GM23248 (cell line): Measurements from ENCODE around the gene SNRNP35. TPM values are rescaled to one million over a fixed set of nuclear protein-coding genes. Genes with fewer than 3 reads are reported as not detected.

ENCODE experiments used
- DNase-seq: peaks from one replicate; pipeline ENCODE4 v3.0.0-alpha.2; 2015
- H2AFZ ChIP-seq: fragments of 200-600 bp; sonication (generic); 2 replicates; pipeline ENCODE4 v1.6.1; 2016; ENCODE audit warnings: antibody characterized with exemption
- H3F3A ChIP-seq: fragments of 200-600 bp; sonication (generic); 2 replicates; pipeline ENCODE4 v1.6.1; 2016; ENCODE audit warnings: mild to moderate bottlenecking, antibody characterized with exemption, mixed run types; ENCODE audit not compliant: insufficient read depth
- H3K27ac ChIP-seq: fragments of 200-600 bp; sonication (generic); 2 replicates; pipeline ENCODE4 v1.5.1; 2016; ENCODE audit warnings: mild to moderate bottlenecking
- H3K27me3 ChIP-seq: fragments of 200-600 bp; sonication (generic); replicated peaks from 2 replicates; pipeline ENCODE4 v1.6.1; 2016; ENCODE audit warnings: mild to moderate bottlenecking; ENCODE audit not compliant: insufficient read depth
- H3K36me3 ChIP-seq: fragments of 200-600 bp; sonication (generic); 2 replicates; pipeline ENCODE4 v1.6.1; 2016; ENCODE audit warnings: low read depth, mild to moderate bottlenecking
- H3K4me1 ChIP-seq: fragments of 200-600 bp; sonication (generic); 2 replicates; pipeline ENCODE4 v1.6.1; 2016; ENCODE audit warnings: mild to moderate bottlenecking; ENCODE audit not compliant: insufficient read depth
- H3K4me2 ChIP-seq: fragments of 200-600 bp; sonication (generic); one replicate; pipeline ENCODE4 v1.6.1; 2016; ENCODE audit warnings: mild to moderate bottlenecking; ENCODE audit not compliant: unreplicated experiment
- H3K4me3 ChIP-seq: fragments of 200-600 bp; sonication (generic); 2 replicates; pipeline ENCODE4 v1.5.1; 2016; ENCODE audit warnings: mild to moderate bottlenecking
- H3K79me2 ChIP-seq: fragments of 200-600 bp; sonication (generic); 2 replicates; pipeline ENCODE4 v1.6.1; 2016; ENCODE audit warnings: mild to moderate bottlenecking; ENCODE audit not compliant: insufficient read depth
- H3K9ac ChIP-seq: fragments of 200-600 bp; sonication (generic); 2 replicates; pipeline ENCODE4 v1.6.1; 2016; ENCODE audit warnings: mild to moderate bottlenecking
- H3K9me2 ChIP-seq: fragments of 200-600 bp; sonication (generic); 2 replicates; pipeline ENCODE4 v1.6.1; 2016; ENCODE audit warnings: mixed run types, mild to moderate bottlenecking, moderate library complexity; ENCODE audit not compliant: insufficient read depth
- H3K9me3 ChIP-seq: fragments of 200-600 bp; sonication (generic); one replicate; pipeline ENCODE4 v1.6.1; 2017; ENCODE audit warnings: low read depth
- H4K20me1 ChIP-seq: fragments of 200-600 bp; sonication (generic); 2 replicates; pipeline ENCODE4 v1.6.0; 2016; ENCODE audit not compliant: insufficient read depth
- EZH2 ChIP-seq: fragments of 200-600 bp; sonication (generic); IDR thresholded peaks from 2 replicates; pipeline ENCODE4 v1.6.1; 2018; ENCODE audit warnings: antibody characterized with exemption, mild to moderate bottlenecking; ENCODE audit not compliant: insufficient read depth, poor library complexity, severe bottlenecking
- EZH2phosphoT487 ChIP-seq: fragments of 200-600 bp; sonication (generic); IDR thresholded peaks from 2 replicates; pipeline ENCODE4 v1.6.1; 2018; ENCODE audit warnings: antibody characterized with exemption, moderate library complexity, mild to moderate bottlenecking, low read depth; ENCODE audit not compliant: insufficient read depth
- WGBS, 2 experiments: methylation state at CpG; one replicate each; pipeline ENCODE4 v1.1.6; 2015 to 2017; ENCODE audit warnings: low lambda C conversion rate in 2 of 2, low coverage in 1 of 2; ENCODE audit errors: missing lambda C conversion rate in 2 of 2; 5-methylcytosine and 5-hydroxymethylcytosine counted together
- in situ Hi-C: fragments of 300-500 bp; cut with MboI; formaldehyde crosslinking; loops from 2 replicates; pipeline ENCODE4 v1.15.0; 2020
- polyA plus RNA-seq: library from polyadenylated mRNA; unstranded; fragments of >200 nt; fragmentation: Nextera tagmentation; extraction: Ambion mirVana; gene quantifications from 2 replicates; pipeline ENCODE4 v1.2.1, GENCODE V29; 2016
- total RNA-seq: library from RNA; depleted of rRNA; stranded (reverse); fragments of >200 nt; shearing (Covaris generic); gene quantifications from 2 replicates; pipeline ENCODE4 v1.2.3, GENCODE V29; 2014

SNRNP35 gene
- total and polyA plus RNA-seq, 2 experiments from 2014 or later, result 9.8 to 17.6 TPM

DNA sequence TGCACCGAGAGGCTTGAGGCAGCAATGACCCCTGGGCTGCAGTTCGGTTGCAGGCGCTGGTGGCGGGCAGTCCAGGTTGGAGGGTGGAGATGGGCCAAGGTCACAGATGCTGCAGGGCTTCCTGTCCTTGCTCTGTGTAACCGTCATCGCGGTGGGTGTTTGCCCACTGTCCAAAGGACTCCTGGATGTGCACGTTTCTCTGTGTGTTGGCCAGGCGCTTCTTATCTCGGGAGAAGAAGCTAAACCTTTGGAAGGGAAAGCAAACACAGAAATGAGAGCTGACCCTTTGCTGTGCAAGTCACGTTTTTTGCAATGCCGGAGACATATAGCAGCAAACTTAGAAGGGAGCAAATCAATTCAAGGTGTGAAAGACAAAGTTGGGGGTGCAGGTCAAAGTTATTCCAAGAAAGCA, 14.5 kb downstream of the SNRNP35 start:
- Histone ChIP-seq H2AFZ (no peak overlapping the region), H3K36me3 (peaks cover 16% of the 10 kb centered on the region; the same call in 1 of the 2 replicates), H3K9me3 (no peaks in the 10 kb centered on the region), H3K27ac (no peak overlapping the region), H3K4me2 (no peak overlapping the region), H3K4me3 (no peak overlapping the region), H3K9me2 (no peaks in the 10 kb centered on the region), H3F3A (peaks cover 33% of the 10 kb centered on the region), H3K27me3 (no peaks in the 10 kb centered on the region), H4K20me1 (no peaks in the 10 kb centered on the region), H3K79me2 (peaks cover 25% of the 10 kb centered on the region), H3K4me1 (0 out of 2 replicates have a peak, but pooled peaks cover 3% of the 10 kb centered on the region), H3K9ac (no peak overlapping the region)
- in situ Hi-C loops, result no loop called here
- no peak for TF ChIP-seq EZH2phosphoT487
- 89 to 92% methylated on average over 12 of the region's 12 CpGs for WGBS, 2 experiments
- no peak for DNase-seq

DNA sequence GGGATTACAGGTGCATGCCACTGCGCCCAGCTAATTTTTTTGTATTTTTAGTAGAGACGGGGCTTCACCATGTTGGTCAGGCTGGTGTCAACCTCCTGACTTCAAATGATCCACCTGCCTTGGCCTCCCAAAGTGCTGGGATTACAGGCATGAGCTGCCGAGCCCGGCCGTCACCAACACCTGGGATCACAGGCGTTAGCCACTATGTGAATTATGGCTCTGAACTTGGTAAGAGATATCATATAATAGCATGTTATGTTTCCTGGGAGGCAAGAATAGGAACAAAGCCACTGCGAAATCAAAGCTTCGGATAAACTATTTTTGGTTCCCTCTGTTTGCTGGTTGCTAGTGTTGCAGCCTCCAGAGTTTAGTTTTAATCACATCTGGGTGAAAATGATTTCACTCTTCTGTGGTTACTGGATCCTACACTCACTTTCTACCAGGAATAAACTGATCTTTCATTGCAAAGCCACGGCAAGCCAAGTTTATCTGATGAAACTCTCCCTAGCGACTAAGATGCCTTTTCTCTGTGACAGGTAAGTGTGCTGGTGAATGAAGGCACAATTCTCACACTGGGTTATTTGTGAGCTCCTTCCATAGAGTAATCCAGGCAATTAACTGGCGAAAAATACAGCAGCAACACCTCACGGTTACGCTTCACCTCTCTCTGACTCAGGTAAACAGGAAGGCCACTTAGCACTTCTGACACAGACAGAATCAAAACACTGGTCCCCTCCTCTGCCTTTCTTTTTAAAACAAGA, 16.7 kb downstream of the SNRNP35 start:
- Histone ChIP-seq H3K9ac (no peak overlapping the region), H3K27me3 (no peaks in the 10 kb centered on the region), H4K20me1 (no peaks in the 10 kb centered on the region), H3K4me3 (no peak overlapping the region), H3K4me1 (0 out of 2 replicates have a peak, but pooled peaks cover 3% of the 10 kb centered on the region), H3K4me2 (no peak overlapping the region), H3F3A (peaks cover 32% of the 10 kb centered on the region), H3K36me3 (peaks cover 16% of the 10 kb centered on the region; the same call in 1 of the 2 replicates), H3K79me2 (peaks cover 10% of the 10 kb centered on the region; the same call in 1 of the 2 replicates), H3K27ac (no peak overlapping the region), H3K9me2 (no peaks in the 10 kb centered on the region), H2AFZ (no peak overlapping the region), H3K9me3 (no peaks in the 10 kb centered on the region)
- TF ChIP-seq EZH2, result no peak
- no peak for TF ChIP-seq EZH2phosphoT487
- 82 to 85% methylated on average over 13 of the region's 13 CpGs for WGBS, 2 experiments
- in situ Hi-C loops, result no loop called here
- DNase-seq, result no peak

DNA sequence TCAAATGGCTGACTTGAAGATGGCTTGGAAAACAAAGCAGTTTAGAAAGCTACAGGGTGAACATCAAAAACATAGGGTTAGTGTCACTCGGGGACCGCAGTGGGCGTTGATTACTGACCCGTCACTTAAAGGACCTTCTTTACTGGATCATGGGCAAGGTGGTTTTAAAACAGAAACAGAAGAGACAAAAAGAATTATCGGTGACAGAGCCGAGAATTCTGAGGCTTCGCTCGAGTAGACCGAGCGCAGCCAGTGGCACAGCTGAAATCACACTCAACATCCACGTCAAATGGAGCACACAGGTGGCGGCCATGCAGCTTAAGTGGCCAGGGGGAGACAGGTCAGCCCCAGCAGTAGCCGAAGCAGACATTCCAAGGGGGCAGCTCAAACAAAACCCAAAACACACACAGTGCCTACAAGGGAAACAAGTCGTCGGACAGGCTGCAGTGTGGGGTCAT, 17.3 kb downstream of the SNRNP35 start:
- 0 out of 2 replicates have a peak, but pooled peaks cover 4% of the 10 kb centered on the region for H3K79me2 ChIP-seq
- H3K9ac ChIP-seq, result no peak overlapping the region
- H3K27ac ChIP-seq, result no peak overlapping the region
- no peaks in the 10 kb centered on the region for H3K9me3 ChIP-seq
- peaks cover 27% of the 10 kb centered on the region for H3F3A ChIP-seq
- no peaks in the 10 kb centered on the region for H4K20me1 ChIP-seq
- H3K4me3 ChIP-seq, result no peak overlapping the region
- H2AFZ ChIP-seq, result no peak overlapping the region
- in situ Hi-C loops, result no loop called here
- 0 out of 2 replicates have a peak, but pooled peaks cover 3% of the 10 kb centered on the region for H3K4me1 ChIP-seq
- 86 to 88% methylated on average over 15 of the region's 15 CpGs for WGBS, 2 experiments
- DNase-seq, result no peak
- no peaks in the 10 kb centered on the region for H3K9me2 ChIP-seq
- peaks cover 16% of the 10 kb centered on the region; the same call in 1 of the 2 replicates for H3K36me3 ChIP-seq
- H3K27me3 ChIP-seq, result no peaks in the 10 kb centered on the region
- H3K4me2 ChIP-seq, result no peak overlapping the region
- TF ChIP-seq EZH2phosphoT487, result no peak
- TF ChIP-seq EZH2, result no peak

DNA sequence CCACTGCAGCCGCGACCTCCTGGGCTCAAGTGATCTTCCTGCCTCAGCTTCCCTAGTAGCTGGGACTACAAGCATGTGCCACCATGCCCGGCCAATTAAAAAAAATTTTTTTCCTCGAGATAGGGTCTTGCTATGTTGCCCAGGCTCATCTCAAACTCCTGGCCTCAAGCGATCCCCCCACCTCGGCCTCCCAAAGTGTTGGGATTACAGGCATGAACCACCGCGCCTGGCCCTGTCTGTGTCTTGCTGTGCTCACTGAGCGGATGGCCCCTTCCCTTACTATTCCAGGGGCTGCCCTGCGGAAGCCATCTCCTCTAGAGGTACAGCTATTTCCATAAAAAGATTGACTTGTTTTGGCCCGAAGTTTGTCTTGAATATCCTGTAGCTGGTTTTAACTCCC, 20.1 kb downstream of the SNRNP35 start:
- DNase-seq, result no peak
- H2AFZ ChIP-seq, result no peak overlapping the region
- no peaks in the 10 kb centered on the region for H3K79me2 ChIP-seq
- H3K36me3 ChIP-seq, result peaks cover under 1% of the 10 kb centered on the region; the same call in 1 of the 2 replicates
- H3K4me1 ChIP-seq, result no peaks in the 10 kb centered on the region
- H3K9ac ChIP-seq, result no peak overlapping the region
- in situ Hi-C loops, result no loop called here
- 0 out of 2 replicates have a peak, but pooled peaks cover under 1% of the 10 kb centered on the region for H3F3A ChIP-seq
- no peaks in the 10 kb centered on the region for H3K27me3 ChIP-seq
- no peaks in the 10 kb centered on the region for H4K20me1 ChIP-seq
- 85 to 89% methylated on average over 11 of the region's 11 CpGs for WGBS, 2 experiments
- H3K27ac ChIP-seq, result no peak overlapping the region
- H3K9me3 ChIP-seq, result no peaks in the 10 kb centered on the region
- no peak overlapping the region for H3K4me3 ChIP-seq
- H3K4me2 ChIP-seq, result no peak overlapping the region
- H3K9me2 ChIP-seq, result no peaks in the 10 kb centered on the region
- no peak for TF ChIP-seq EZH2
- TF ChIP-seq EZH2phosphoT487, result no peak
